SK-N-DZ (cell line): ENCODE data around the gene CHAF1B. TPM values are rescaled to one million over a fixed set of nuclear protein-coding genes. Genes with fewer than 3 reads are reported as not detected.
"Not testable (repeated sequence)": the region's sequence is repeated elsewhere in the genome, so short reads cannot be mapped to it uniquely, and the experiment has no call there.

Source experiments
- DNase-seq: peaks from one replicate; pipeline ENCODE4 v3.0.0-alpha.2; 2015; ENCODE audit warnings: low spot score
- polyA plus RNA-seq, 2 experiments: library from polyadenylated mRNA; depleted of rRNA; stranded (reverse); fragments of >200 nt; gene quantifications; 2 replicates each; pipeline ENCODE4 v1.2.3, GENCODE V29; 2014

Gene CHAF1B
- 16.8 and 19.2 TPM in 2 replicates for polyA plus RNA-seq (2014; cell fraction: cytosol; rRNA removed)
- 8.8 and 13.3 TPM in 2 replicates for polyA plus RNA-seq (2014; cell fraction: nucleus; rRNA removed)

DNA sequence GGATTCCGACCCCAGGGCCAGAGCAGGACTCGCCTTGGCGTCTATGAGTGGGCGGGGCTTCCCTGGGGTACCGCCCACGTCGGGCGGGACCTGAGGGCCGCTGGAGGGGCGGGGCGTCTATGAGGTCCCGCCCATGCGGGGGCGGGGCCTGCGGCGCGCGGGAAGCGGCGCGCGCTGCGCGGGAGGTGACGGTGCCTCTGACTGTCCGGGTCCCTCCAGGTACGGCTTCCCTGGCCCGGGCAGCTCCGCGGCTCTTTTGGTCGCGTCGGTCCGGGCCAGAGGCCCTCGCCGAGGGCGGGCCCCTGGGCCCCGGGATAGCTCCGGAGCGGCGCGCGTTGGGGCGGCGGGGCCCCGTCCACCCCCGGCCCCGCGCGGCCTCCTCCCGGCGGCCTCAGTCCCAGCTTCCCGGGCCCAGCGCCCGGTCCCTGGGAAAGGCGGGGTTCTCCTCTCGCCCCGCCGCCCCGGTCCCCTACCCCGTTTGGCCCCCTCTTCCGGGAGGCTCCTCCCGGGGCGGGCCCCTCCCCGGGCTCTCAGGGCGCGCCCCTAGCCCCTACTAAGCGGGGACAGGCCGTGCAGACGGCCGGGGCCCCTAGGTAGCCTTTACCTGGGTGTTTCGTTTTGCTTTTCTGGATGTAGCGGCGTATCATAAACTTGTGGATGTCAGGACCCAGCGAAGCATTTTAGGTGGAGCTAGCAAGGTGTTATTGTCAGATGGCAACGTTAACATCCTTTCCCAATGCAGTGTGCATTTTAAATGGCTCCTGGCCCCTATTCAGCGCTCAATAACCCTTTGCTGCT, at the start of gene CHAF1B:
CHAF1B (plus strand) TSS at position 160 of the 798 bp plus-strand sequence. CDS start 745 bp downstream, outside the sequence.
- peak; percentile 74 for DNase-seq

DNA sequence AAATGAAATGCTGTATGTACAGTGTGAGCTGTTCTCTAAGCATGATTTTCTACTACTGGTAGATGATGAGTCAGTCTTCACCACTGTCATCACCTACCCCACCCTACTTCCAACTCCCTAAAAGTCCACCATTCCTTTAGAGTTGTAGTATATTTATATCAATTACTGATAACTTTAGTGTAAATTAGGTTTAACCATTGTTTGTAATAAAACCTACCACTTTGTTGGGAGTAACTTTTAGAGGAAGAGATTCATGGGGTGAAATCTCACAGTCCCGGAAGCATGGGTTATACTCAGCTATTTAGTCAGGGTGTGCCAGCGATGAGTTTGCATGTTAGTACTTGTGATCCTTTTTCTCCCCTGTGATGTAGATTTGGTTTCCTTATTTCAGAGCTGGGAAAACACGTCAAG, 48.1 kb upstream of the CHAF1B start:
- no peak for DNase-seq

DNA sequence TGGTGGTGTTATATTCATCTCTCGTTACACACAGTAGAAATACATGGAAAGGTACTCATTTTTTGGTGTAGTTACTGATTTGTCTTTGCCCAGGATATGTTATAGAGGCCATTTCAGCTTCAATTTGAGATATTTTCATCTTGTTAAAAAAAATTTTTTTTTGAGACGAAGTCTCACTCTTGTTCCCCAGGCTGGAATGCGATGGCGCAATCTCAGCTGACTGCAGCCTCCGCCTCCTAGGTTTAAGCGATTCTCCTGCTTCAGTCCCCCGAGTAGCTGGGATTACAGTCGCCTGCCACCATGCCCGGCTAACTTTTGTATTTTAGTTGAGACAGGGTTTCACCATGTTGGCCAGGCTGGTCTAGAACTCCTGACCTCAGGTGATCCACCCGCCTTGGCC, 46.2 kb upstream of the CHAF1B start:
- DNase-seq, result no peak

DNA sequence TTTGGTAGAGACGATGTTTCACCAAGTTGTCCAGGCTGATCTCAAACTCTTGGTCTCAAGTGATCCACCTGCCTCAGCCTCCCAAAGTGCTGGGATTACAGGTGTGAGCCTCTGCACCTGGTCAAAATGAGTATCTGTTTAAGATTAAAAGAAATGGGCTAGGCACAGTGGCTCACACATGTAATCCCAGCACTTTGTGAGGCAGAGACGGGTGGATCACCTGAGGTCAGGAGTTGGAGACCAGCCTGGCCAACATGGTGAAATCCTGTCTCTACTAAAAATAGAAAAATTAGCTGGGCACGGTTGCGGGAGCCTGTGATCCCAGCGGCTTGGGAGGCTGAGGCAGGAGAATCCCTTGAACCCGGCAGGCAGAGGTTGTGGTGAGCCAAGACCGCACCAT, 42.6 kb upstream of the CHAF1B start:
- not testable (repeated sequence) for DNase-seq

DNA sequence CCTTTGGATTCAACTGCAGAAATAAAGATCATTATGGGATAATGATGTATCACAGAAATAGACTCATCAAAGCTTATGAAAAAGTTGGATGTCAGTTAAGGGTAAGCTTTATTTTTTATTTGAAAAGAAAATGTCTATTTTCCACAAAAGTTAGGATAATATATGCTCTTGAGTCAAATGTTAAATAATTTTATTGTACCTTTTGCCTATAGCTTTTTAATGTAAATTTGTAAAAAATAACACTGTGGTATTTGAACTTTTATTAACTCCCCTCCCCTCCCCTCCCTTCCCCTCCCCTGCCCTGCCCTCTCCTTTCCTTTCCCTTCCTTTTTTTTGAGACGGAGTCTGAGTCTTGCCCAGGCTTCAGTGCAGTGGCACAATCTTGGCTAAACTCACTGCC, 40.3 kb upstream of the CHAF1B start:
- DNase-seq, result no peak

DNA sequence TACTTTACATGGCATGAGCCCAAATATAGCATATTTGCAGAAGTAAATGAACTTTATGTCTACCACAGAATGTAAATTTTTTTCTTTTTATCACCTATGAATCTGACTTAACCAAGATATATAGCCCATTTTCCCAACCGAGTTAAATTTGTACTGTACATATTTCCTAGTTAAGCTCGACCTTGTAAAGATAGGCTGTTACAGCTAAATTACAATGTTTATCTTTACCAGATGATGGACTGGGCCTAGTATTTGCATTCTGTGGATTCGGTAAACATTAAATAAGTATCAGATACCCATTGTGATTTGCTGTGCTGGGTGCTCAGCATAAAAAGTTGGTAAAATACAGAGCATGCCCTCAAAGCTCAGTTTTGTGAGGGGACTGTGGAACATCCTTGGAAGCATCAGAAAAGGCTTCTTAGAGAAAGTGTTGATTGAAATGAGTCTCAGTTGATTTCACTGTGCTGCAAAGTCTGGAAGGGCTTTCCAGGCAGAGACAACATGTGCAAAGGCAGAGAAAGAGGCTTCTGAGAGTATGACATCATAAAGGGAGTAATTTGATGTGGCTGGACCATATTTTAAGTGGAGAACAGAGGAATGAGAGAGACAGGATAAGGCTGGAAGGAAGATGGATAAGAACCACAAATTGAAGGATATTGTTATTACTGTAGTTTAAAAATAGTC, 37.8 kb upstream of the CHAF1B start:
- DNase-seq, result no peak

DNA sequence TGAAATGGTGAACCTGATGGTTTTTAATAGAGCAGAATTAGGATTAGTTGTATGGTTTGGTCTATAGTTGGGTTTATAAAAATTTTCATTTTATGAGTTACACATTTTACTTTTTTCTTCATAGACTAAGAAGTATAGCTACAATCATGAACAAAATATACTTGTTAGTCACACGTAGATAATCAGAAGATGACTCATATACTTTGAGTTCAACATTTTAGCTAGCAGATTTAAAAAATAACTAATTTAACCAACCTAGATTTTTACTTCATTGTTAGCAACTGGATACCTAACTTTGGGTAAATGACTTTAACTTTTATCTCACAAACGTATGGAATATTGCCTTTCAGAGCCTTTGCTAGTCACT, 37.2 kb upstream of the CHAF1B start:
- DNase-seq, result no peak

DNA sequence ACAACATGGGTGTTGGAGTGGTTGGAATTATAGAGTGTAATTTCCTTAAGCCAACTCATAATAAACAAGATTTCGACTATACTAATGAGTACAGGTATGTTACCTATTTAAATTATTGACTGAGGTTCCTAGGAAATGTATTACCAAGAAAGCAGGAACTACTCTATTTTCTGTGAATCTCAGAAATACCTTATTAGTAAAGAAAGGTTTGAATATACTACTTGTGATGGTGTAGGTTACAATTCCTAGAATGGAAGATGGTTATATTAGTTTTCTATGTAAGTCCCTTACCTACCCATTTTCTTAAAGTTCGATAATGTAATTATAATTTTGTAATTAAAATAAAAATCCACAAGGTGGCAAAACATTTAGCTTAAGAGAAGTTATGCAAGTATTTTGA, 35.9 kb upstream of the CHAF1B start:
- no peak for DNase-seq

DNA sequence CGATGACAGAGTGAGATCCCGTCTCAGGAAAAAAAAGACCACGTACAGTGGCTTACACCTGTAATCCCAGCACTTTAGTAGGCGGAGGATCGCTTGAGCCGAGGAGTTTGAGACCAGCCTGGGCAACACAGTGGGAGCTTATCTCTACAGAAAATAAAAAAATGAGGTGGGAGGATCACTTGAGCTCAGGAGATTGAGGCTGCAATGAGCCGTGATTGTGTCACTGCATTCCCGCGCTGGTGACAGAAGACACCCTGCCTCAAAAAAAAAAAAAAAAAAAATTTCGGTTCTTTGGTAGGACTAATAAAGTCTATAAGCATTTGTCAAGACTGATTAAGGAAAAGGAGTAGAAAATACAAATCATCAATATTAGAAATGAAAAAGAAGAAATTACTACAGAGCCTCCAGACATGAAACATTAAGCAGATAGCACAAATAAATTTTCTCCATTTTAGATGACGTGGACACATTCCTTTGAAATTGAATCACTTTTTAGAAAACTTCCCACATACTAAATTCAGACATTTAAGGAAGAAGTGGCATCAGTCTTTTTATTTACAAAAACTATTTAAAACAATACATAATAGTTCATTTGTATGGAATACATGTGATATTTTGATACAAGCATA, 34.8 kb upstream of the CHAF1B start:
- DNase-seq, result no peak

DNA sequence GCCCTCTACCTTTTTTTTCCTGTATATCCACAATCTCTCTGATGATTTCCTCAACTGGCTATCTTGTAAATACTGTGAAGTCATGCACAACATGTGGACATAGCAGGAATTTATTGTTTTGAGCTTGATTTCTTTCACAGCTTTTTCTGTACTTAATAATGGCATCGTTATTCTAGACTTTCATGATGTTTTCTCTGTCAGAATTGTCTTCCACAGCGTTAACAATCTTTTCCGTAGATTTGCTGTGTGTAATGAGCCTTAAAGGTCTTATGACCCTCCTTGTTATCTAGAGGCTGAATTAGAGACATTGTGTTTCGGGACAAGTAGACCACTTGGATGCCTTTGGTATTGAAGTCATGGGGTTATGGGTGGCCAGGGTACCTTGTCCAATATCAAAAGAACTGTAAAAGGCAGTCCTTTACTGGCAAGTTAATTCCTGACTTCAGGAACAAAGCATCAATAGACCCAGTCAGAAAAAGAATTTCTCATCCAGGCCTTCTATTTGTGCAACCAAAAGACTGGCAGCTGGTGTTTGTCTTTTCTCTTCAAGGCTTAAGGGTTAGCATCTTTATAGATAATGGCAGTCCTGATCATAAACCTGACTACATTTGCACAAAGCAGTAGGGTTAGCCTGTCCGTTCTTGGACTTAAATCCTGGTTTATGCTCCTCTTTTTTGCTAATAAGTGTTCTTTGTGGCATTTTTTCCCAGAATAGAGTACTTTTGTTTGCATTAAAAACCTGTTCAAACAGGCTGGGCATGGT, 30.1 kb upstream of the CHAF1B start:
- no peak for DNase-seq

DNA sequence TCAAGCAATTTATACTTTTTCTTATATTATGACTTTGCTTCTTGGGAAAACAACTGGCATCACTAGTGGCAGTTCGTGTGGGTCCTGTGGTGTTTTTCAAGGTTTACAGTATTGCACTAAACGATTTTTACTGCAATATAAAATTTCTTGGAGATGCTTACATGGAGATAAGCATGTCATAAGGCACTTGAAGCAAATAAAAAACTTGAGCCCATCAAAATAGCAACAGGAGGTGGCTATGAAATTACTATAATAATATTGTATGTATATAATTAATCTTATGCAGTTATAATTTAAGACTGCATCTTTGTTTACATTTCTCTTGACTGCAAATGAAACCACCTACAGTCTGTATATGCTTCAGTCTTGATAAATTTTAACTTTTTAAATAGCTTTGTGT, 29.3 kb upstream of the CHAF1B start:
- DNase-seq, result no peak

DNA sequence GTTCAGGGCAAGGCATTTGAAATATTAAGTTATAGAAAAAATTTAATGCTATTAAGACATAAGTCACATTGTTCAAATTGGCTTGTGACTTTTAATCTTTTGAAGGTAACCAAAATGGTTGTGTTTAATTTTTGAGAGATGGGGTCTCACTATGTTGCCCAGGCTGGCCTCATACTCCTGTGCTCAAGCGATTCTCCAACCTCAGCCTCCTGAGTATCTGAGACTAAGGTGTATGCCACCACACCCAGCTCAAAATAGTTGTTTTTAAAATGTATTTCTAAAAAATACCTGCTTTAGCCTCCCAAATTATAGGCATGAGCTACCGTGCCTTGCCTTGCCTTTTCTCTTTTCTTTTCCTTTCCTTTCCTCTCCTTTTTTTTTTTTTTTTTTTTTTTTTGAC, 26.0 kb upstream of the CHAF1B start:
- no peak for DNase-seq

DNA sequence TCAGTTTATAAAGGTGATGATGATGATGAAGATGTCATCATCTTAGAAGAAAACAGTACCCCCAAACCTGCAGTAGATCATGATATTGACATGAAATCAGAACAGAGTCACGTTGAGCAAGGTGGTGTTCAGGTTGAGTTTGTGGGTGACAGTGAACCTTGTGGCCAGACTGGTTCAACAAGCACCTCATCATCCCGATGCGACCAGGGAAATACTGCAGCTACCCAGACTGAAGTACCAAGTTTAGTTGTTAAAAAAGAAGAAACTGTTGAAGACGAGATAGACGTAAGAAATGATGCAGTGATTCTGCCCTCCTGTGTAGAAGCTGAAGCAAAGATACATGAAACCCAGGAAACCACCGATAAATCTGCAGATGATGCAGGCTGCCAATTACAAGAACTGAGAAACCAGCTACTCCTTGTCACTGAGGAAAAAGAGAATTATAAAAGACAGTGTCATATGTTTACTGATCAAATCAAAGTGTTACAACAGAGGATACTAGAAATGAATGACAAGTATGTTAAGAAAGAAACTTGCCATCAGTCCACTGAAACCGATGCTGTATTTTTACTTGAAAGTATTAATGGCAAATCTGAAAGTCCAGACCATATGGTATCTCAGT, 16.0 kb upstream of the CHAF1B start:
- no peak for DNase-seq

DNA sequence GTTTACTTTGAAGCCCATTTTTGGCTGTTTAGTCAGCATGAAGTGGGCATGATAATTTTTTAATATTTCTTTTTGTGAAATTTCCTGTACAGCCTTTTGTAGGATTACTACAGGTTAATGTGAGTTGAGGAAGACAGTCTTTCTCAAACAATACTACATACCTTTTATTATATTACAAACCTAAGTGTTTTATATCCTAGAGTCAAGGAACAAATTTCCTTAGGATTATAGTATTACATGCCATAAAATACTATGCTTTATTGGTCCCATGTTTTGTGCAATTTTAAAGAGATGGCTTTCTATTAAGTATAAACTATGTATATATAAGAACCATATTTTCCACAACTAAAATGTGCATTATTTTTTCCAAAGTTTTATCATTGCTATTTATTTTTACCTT, 9.2 kb upstream of the CHAF1B start:
- DNase-seq, result no peak

DNA sequence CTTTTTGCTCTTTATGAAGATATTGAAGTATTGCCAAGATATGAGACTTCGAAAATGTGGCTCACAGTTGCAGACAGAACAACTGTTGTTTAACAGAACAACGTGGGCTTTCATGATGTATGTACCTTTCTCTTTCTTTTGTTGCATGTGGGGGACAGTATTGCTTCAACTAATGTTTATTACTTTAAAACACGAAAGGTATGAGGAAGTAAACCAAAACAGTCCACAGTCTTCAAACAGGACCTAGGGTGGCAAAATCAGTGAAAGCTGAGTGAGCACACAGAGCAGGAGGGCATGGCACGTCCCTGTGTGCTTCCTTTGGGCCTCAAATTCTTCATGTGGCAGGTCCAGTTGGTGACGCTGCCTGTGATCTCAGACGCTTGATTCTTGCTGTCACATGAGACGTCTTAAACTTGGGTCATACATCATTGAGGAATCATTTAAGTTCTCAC, 7.8 kb upstream of the CHAF1B start:
- DNase-seq, result no peak

DNA sequence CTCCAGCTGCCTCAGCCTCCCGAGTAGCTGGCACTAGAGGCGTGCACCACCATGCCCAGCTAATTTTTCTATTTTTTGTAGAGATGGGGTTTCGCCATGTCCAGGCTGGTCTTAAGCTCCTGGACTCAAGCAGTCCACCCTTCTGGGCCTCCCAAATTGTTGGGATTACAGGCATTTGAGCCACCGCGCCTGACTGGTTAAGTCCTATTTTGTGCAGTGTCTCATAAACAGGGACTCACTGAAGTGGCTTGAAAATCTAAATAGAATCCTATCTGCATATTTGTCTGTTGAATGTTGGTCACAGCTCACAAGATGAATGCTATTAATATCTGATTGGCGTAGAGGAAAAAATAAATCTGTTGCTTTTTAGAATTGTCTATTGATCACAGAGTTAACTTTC, 5.9 kb upstream of the CHAF1B start:
- DNase-seq, result no peak

DNA sequence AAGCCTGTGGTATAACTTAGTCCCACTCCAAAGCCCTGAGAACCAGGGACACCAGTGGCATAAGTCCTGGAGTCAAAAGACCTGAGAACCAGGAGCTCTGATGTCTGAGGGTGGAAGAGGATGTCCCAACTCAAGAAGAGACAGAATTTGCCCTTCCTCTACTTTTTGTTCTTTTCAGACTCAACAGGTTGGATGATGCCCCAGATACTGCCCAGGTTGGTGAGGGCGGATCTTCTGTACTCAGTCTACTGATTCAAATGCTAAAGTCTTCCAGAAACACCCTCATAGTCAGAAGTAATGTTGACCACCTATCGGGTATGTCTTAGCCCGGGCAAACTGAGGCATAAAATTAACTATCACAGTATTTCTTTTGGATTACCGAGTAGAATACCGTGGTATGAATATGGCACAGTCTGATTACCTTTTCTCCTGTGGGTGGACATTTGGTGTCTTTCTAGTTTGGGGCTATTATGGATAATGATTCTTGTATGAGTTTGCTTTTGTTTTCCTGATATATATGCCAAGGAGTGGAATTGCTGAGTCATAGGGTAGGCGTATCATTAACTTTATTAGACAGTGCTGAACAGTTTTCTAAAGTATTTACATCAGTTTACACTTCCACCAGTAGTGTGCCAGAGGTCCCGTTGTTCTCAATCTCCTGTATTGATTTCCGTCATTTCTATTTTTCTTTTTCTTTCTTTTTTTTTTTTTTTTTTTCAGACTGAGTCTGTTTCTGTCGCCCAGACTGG, 3.2 kb upstream of the CHAF1B start:
- DNase-seq, result no peak

DNA sequence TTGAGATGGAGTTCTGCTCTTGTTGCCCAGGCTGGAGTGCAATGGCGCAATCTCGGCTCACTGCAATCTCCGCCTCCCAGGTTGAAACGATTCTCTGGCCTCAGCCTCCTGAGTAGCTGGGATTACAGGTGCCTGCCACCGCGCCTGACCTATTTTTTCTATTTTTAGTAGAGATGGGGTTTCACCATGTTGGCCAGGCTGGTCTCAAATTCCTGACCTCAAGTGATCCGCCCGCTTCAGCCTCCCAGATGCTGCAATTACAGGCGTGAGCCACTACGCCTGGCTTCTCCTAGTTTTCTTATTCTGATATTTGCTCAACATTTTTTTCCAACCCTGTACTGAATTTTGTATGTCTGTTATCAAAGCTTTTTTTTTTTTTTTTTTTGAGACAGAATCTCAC, 2.5 kb upstream of the CHAF1B start:
- DNase-seq, result not testable (repeated sequence)

DNA sequence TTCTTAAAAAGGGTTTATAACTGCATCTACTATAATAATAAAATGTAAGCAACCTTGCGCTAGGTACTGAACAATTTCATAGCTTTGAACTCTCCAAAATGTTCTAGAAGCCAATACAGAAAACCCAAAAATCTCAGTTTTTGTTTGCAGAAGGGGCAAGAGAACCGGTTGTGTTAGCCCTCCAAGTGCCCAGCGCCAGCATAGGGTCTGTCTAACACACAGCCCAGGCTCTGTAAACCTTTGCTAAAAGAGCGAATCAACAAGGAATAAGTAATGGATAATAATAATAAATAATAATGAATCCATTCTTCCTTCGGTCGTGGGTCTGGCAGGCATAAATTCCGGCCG, 333 bp upstream of the CHAF1B start:
- no peak for DNase-seq

DNA sequence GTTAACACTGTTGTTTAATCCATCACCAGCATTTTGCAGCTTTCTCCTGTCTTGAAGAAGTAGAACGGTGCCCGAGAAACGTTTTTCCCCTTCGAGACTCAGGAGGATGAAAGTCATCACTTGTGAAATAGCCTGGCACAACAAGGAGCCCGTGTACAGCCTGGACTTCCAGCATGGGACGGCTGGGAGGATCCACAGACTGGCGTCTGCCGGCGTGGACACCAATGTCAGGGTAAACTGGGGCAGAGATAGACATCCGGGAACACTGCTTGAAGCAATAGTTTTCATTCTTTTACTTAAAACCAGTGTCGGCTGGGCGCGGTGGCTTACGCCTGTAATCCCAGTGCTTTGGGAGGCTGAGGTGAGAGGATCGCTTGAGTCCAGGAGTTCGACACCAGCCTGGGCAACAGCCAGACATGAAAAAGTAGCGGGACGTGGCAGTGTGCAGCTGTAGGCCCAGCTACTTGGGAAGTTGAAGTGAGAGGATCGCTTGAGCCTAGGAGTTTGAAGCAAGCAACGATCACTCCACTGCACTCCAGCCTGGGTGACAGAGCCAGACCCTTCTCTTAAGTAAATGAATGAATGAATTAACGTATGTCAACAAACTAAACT, 945 bp downstream of the CHAF1B start:
- no peak for DNase-seq
